ENCODE results near the gene CABP1. TPM values are rescaled to one million over a fixed set of nuclear protein-coding genes. Genes with fewer than 3 reads are reported as not detected.
"Not testable (repeated sequence)": the region's sequence is repeated elsewhere in the genome, so short reads cannot be mapped to it uniquely, and the experiment has no call there.

The CABP1 gene
- under 1 TPM; 0.17 to 0.31 TPM for total RNA-seq

GRCh38 chr12:120639771-120640721, at the start of gene CABP1:
Gene CABP1, plus strand, starts transcription at chr12:120640626. Its CDS starts 60 bp downstream, at chr12:120640686.
- POLR2A ChIA-PET = interaction anchor here (0.6 to 0.7 kb wide), 2 partner anchors 9 to 76 kb away, joined by 3 read pairs; no protein-coding TSS in a partner anchor
- CTCF ChIA-PET = interaction anchor here (0.7 to 1.2 kb wide), 3 partner anchors 9 to 753 kb away, joined by 3 read pairs; no protein-coding TSS in a partner anchor

GRCh38 chr12:120590741-120591407, 49.6 kb upstream of the CABP1 start:
- ChIA-PET POLR2A (no interaction called here), CTCF (no interaction called here)

DNA sequence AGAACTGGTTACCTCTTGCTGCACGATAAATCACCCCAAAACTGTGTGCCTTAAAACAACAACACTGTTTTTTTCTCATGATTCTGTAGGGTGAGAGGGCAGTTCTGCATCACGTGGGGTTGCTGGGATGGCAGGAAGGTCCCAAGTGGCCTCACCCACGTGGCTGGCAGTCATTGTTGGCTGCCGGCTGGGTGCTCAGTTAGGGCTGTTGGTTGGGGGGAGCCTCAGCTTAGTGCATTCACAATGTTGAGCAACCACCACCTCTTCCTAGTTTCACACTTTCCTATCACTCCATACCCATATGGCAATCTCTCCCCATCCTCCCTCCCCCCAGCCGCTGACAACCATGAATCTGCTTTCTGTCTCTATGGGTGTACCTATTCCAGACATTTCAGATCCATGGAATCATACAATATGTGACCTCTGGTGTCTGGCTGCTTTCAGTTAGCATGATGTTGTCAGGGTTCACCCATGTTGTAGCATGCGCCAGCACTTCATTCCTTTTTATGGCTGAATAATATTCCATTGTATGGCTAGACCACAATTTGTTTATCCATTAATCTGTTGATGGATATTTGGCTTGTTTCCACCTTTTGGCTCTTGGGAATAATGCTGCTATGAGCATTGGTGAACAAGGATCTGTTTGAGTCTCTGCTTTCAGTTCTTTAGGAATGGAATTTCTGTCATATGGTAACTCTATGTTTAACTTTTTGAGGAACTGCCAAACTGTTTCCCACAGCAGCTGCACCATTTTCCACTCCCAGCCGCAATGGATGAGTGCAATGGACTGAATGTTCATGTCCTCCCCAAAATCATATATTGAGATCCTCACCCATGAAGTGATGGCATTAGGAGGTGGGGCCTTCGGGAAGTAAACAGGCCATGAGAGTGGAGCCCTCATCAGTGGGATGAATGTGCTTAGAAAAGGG, 48.0 kb upstream of the CABP1 start:
- ChIA-PET POLR2A (no interaction called here), CTCF (no interaction called here)

DNA sequence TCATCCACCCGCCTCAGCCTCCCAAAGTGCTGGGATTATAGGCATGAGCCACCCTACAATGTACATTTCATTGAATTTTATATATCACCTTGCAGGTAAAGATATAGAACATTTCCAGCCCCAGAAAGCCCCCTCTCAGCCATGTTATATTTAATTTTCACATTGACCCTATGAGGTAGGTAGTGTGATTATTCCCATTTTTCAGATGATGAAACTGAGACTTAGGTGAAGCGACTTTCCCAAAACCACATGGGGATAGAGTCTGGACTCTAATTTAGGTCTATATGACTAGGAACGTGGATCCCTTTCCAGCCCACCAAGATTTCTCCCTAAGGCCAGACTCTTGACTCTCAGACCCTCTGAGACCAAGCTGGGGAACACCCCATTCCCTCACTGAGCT, 43.5 kb upstream of the CABP1 start:
- ChIA-PET POLR2A (no interaction called here), CTCF (no interaction called here)

GRCh38 chr12:120597861-120598260, 42.6 kb upstream of the CABP1 start:
- POLR2A ChIA-PET = no interaction called here
- CTCF ChIA-PET = no interaction called here

GRCh38 chr12:120598674-120599463, 41.6 kb upstream of the CABP1 start:
- ChIA-PET POLR2A (no interaction called here), CTCF (interaction anchor here (0.7 kb wide), 1 partner anchor 546 kb away, joined by 4 read pairs; no protein-coding TSS in a partner anchor)

GRCh38 chr12:120599672-120600552, 40.5 kb upstream of the CABP1 start:
- POLR2A ChIA-PET = no interaction called here
- CTCF ChIA-PET = no interaction called here

DNA sequence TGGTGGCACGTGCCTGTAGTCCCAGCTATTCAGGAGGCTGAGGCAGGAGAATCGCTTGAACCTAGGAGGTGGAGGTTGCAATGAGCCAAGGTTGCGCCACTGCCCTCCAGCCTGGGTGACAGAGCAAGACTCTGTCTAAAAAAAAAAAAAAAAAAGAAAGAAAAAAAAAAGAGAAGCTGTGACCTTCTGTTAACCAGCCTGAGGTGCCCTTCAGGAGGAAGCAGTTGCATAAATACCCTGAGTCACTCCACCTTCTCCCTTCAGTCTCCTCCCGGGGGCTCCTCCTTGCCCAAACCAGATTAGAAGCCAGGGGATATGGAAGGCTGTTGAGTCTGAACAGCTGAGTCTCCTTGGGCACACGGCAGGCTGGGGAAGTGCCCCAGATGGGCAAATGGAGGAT, 38.0 kb upstream of the CABP1 start:
- CTCF ChIA-PET = not testable (repeated sequence)
- POLR2A ChIA-PET = interaction anchor here (0.7 kb wide), 1 partner anchor 517 kb away, joined by 3 read pairs; no protein-coding TSS in a partner anchor

DNA sequence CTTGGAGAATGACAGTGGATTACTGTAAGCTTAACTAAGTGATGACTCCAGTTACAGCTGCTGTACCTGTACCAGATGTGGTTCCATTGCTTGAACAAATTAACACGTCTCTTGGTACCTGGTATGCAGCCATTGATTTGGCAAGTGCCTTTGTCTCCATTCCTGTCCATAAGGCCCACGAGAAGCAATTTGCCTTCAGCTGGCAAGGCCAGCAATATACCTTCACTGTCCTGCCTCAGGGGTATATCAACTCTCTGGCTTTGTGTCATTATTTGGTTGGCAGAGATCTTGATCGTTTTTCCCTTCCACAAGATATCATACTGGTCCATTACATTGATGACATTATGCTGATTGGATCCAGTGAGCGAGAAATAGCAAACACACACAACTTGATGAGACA, 29.9 kb upstream of the CABP1 start:
- CTCF ChIA-PET = no interaction called here

GRCh38 chr12:120611534-120611933, 28.9 kb upstream of the CABP1 start:
- POLR2A ChIA-PET, CTCF ChIA-PET: not testable (repeated sequence)

More for the DNA sequence above, 29.9 kb upstream of the CABP1 start:
- POLR2A ChIA-PET = no interaction called here

DNA sequence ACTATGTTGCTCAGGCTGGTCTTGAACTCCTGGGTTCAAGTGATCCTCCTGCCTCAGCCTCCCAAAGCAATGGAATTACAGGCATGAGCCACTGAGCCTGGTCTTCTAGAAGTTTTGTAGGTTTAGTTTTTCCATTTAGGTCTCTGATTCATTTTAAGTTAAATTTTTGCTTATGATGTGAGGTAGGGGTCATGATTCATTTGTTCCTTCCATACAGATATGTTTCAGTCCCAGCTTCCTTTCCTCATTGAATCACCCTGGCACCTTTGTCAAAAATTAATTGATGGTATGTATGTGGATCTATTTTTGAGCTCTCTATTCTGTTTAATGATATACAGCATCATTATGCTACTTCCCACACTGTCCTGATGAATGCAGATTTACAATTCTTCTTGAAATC, 25.6 kb upstream of the CABP1 start:
- ChIA-PET POLR2A (no interaction called here), CTCF (interaction anchor here (0.6 kb wide), 1 partner anchor 79 kb away, joined by 3 read pairs; no protein-coding TSS in a partner anchor)

- CTCF ChIA-PET = not testable (repeated sequence)
These were observed 23.2 kb upstream of the CABP1 start for GRCh38 chr12:120617193-120617592.

GRCh38 chr12:120617767-120618166, 22.7 kb upstream of the CABP1 start:
- CTCF ChIA-PET, POLR2A ChIA-PET: not testable (repeated sequence)

More at GRCh38 chr12:120617193-120617592, 23.2 kb upstream of the CABP1 start:
- POLR2A ChIA-PET = not testable (repeated sequence)

GRCh38 chr12:120618954-120619615, 21.3 kb upstream of the CABP1 start:
- CTCF ChIA-PET = interaction anchor here (0.6 to 0.9 kb wide), 2 partner anchors 31 to 151 kb away, joined by 3 to 7 read pairs; no protein-coding TSS in a partner anchor
- POLR2A ChIA-PET = no interaction called here

DNA sequence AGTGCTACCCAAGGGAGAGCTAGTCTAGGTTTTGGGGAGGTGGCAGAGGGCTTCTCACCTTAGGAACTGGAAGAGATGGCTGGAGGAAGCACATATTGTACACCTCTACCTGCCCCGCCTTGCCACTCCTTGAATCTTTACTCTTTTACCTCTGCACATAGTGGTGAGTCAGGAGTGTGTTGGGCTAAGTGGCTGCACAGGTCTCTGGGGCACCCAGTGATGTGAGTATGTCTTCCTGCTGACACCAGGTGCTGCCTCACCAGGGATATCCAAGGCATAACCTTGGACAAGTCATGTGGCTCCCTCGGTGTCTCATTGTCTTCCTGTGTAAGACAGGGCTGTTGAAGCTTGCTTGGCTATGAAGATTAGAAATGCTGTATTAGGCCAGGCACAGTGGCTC, 19.8 kb upstream of the CABP1 start:
- CTCF ChIA-PET = interaction anchor here (1.0 kb wide), 1 partner anchor 29 kb away, joined by 3 read pairs; no protein-coding TSS in a partner anchor
- POLR2A ChIA-PET = no interaction called here

DNA sequence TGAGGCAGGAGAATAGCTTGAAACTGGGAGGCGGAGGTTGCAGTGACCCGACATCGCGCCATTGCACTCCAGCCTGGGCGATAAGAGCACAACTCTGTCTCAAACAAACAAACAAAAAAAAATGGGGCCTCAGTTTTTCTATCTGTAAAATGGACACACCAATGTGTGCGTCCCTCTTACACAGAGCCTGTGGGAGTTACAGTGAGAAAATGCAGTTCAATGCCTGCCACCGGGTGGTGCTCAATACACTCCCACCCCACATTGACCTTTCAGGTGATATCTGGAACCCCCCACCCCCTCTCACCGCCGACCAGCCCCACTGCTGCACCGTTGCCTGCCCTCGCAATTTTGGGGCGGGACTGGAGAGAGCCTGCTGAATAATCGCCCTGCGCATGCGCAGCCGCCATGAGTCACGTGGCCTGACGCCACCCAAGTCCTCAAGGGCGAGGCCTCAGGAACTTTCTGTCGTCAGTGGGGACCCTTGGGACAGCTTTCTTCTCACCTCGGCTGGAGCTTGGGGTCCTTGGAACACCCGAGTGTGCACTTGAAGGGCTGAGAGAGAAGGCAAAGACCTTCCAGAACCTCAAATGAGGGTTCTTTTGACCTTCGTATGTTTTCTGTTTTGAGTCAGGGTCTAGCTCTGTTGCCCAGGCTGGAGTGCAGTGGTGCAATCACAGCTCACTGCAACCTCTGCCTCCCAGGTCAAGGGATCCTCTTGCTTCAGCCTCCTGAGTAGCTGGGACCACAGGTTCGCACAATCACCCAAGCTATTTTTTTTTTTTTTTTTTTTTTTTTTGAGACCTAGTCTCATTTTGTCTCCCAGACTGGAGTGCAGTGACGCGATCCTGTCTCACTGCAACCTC, 14.6 kb upstream of the CABP1 start:
- POLR2A ChIA-PET = interaction anchor here (0.6 kb wide), 1 partner anchor 686 kb away, joined by 3 read pairs; no protein-coding TSS in a partner anchor
- CTCF ChIA-PET = interaction anchor here (0.6 to 1.2 kb wide), 4 partner anchors 16 to 198 kb away, joined by 3 to 5 read pairs (median 4); no protein-coding TSS in a partner anchor
